Kidney epithelial cell (primary cell): ENCODE data around the gene EGR4. TPM values are rescaled to one million over a fixed set of nuclear protein-coding genes. Genes with fewer than 3 reads are reported as not detected.
"Not testable (repeated sequence)": the region's sequence is repeated elsewhere in the genome, so short reads cannot be mapped to it uniquely, and the experiment has no call there.

Experiments used
- DNase-seq: peaks from one replicate; pipeline ENCODE4 v3.0.0-alpha.2; 2010; ENCODE audit warnings: low read depth
- H3K27me3 ChIP-seq: 2 replicates; pipeline ENCODE4 v1.6.0; 2011; ENCODE audit warnings: low read length; ENCODE audit not compliant: control insufficient read depth, insufficient read depth
- H3K36me3 ChIP-seq: 2 replicates; pipeline ENCODE4 v1.5.1; 2011; ENCODE audit warnings: low read length; ENCODE audit not compliant: control insufficient read depth, insufficient read depth
- H3K4me3 ChIP-seq: 2 replicates; pipeline ENCODE4 v1.5.1; 2011; ENCODE audit warnings: low read depth, mild to moderate bottlenecking, control low read depth, low read length
- total RNA-seq: library from RNA; depleted of rRNA; stranded (reverse); fragments of >200 nt; gene quantifications from 2 replicates; pipeline ENCODE4 v1.2.3, GENCODE V29; 2015
- TF ChIP-seq, protein P1 (sequence below): IDR thresholded peaks from 2 replicates; pipeline ENCODE4 v1.5.1; 2011; ENCODE audit warnings: mild to moderate bottlenecking, moderate library complexity, low read length, control low read depth, inconsistent platforms; ENCODE audit not compliant: insufficient read depth, poor library complexity, severe bottlenecking

Gene EGR4
- total RNA-seq, 1 donor from 2014 or later, result not detected

- no peak overlapping the region for H3K4me3 ChIP-seq
- no peaks in the 10 kb centered on the region for H3K36me3 ChIP-seq
- peaks cover 5% of the 10 kb centered on the region for H3K27me3 ChIP-seq
- TF ChIP-seq, protein P1, sequence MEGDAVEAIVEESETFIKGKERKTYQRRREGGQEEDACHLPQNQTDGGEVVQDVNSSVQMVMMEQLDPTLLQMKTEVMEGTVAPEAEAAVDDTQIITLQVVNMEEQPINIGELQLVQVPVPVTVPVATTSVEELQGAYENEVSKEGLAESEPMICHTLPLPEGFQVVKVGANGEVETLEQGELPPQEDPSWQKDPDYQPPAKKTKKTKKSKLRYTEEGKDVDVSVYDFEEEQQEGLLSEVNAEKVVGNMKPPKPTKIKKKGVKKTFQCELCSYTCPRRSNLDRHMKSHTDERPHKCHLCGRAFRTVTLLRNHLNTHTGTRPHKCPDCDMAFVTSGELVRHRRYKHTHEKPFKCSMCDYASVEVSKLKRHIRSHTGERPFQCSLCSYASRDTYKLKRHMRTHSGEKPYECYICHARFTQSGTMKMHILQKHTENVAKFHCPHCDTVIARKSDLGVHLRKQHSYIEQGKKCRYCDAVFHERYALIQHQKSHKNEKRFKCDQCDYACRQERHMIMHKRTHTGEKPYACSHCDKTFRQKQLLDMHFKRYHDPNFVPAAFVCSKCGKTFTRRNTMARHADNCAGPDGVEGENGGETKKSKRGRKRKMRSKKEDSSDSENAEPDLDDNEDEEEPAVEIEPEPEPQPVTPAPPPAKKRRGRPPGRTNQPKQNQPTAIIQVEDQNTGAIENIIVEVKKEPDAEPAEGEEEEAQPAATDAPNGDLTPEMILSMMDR, result no peak
- no peak for DNase-seq
Measured at GRCh38 chr2:73263540-73264331, 29.6 kb downstream of the EGR4 start.

DNA sequence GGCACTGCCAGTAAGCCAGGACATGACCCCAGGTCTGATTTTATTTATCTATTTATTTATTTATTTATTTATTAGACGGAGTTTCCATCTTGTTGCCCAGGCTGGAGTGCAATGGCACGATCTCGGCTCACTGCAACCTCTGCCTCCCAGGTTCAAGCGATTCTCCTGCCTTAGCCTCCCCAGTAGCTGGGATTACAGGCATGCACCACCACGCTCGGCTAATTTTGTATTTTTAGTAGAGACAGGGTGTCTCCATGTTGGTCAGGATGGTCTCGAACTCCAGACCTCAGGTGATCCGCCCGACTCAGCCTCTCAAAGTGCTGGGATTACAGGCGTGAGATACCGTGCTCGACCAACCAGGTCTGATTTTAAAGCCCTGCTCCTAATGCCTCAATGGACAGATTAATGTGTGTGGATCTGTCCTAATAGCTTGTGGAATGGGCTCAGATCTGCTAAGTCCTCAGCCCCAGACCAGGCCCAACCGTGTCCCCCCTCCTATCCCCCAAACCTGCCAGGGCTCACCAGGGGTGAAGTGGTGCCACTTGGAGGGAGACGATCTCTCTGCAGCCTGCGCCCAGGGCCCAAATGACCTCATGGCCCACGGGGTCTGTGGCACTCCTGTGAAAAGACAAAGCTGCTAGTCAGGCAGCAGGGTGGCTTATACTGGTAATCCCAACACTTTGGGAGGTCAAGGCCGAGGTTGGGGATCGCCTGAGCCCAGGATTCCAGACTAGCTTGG lies 30.5 kb downstream of the EGR4 start:
- not testable (repeated sequence) for H3K27me3 ChIP-seq, H3K4me3 ChIP-seq, DNase-seq, H3K36me3 ChIP-seq

GRCh38 chr2:73262108-73262651 lies 31.2 kb downstream of the EGR4 start:
- TF ChIP-seq, protein P1, result no peak
- Histone ChIP-seq H3K27me3 (no peaks in the 10 kb centered on the region), H3K4me3 (no peak overlapping the region), H3K36me3 (no peaks in the 10 kb centered on the region)
- DNase-seq, result no peak

DNA sequence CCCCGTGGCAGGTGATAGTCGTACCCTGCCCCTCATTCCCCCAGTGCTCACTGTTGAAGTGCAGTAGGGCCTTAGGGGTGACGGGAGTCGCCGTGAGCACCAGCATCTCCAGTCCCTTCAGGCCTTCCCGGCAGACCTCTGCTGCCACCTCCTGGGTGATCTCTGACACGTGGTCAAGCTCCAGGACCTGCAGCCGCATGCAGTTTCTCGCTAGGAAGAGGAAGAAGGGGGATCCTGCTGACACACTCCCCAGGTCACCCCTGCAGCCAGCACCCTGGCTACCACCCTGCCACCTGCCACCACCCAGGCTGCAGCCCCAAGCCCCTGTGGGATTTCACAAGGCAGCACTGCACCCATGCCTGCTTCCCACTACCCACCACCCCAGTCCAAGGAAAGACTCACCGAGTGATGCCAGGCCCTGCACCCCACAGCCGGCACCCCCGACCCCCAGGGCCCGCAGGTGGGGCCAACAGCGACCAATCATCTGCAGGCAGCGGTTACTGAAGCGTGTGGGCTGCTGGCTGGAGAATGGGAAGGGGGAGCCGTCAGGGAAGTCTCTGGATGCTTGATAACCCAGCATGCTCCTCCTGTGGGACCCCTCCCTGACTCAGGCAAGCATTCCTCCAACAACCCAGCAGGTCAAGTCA lies 32.9 kb downstream of the EGR4 start:
- TF ChIP-seq, protein P1, result peak; percentile 66
- H3K4me3 ChIP-seq, result no peak overlapping the region
- no peak for DNase-seq
- no peaks in the 10 kb centered on the region for H3K27me3 ChIP-seq
- no peaks in the 10 kb centered on the region for H3K36me3 ChIP-seq

GRCh38 chr2:73259704-73260337 lies 33.5 kb downstream of the EGR4 start:
- DNase-seq, result no peak
- TF ChIP-seq, protein P1, result no peak
- Histone ChIP-seq H3K36me3 (no peaks in the 10 kb centered on the region), H3K4me3 (no peak overlapping the region), H3K27me3 (no peaks in the 10 kb centered on the region)
